KOPT-K1 (cell line): ENCODE measurements around the gene JTB.

Source experiments
- H3K27ac ChIP-seq: fragments of 200-600 bp; sonication (generic); 2 replicates; pipeline ENCODE4 v1.5.1; 2016; ENCODE audit warnings: antibody characterized with exemption, mild to moderate bottlenecking, low read depth, low read length; ENCODE audit not compliant: poor library complexity, severe bottlenecking
- H3K36me3 ChIP-seq: fragments of 200-600 bp; sonication (generic); 2 replicates; pipeline ENCODE4 v1.5.1; 2017; ENCODE audit warnings: antibody characterized with exemption, mild to moderate bottlenecking, low read length, moderate library complexity; ENCODE audit not compliant: insufficient read depth
- H3K9me3 ChIP-seq: fragments of 200-600 bp; sonication (generic); 2 replicates; pipeline ENCODE4 v1.5.1; 2017; ENCODE audit warnings: antibody characterized with exemption, low read length, mild to moderate bottlenecking; ENCODE audit not compliant: insufficient read depth, poor library complexity, severe bottlenecking

The JTB gene

DNA sequence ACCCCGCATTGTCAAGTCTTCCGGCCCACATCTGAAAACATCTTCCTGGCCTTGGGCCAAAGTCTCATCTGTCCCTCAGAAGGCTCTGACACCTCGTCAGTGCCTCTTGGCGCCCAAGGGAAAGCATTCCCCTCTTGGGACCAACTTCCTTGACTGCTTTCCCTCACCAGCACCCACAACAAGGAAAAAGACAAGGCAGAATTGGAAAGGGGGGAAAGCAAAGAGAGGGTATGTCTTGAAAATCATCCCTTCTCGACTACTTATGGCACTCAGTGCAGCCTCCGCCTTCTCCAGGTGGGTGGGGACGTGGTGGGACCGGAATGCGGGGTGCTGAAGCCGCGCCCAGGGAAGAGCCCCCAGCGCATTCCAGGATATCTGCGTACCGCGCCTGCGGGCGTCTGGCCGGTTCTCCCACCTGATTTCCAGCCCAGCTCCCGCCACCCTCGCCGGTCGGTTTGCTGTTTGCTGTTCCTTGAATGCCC, 13.6 kb downstream of the JTB start:
- Histone ChIP-seq H3K36me3 (peaks cover 17% of the 10 kb centered on the region; the same call in 1 of the 2 replicates), H3K9me3 (no peaks in the 10 kb centered on the region), H3K27ac (peak overlapping the region; percentile 79)

DNA sequence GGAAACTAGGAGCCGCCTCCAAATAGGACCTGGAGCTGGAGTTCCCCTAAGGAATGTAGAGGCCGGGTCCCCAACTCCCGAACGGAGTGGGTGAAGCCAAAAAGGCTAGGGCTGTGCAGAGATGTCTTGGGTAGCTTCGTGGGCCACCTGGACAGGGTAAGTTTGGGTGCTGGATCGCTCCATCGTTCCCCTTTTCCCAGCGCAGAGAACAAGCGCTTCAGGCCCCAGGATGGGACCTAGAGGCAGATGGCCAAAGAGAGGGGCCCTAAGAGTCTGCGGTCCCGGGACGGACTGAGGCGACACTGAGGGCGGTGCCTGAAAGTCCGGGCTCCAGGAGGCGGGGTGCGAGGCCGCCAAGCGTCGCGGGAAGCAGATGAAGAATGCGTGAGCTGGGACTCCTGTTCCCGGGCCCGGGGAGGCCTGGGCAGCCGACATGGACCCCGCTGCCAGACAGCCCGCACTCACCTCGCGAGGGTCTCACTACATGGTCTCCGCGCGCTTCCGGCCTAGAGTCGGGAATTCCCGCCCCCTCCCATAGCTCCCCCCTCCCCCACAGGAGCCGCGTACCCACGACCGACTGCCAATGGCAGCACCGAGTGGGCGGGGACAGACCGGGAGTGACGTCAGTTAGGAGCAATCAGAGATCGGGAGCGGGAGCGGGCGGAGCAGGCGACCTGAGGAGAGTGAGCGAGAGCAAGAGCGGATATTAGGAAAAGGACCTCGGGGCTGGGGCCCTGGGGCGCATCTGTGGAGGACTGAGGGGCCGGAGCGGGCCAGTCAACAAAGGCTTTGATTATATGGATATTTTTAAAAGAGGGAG, 14.2 kb downstream of the JTB start, which contains the start of gene SLC39A1:
Gene SLC39A1, minus strand, starts transcription at position 508 of the 820 bp plus-strand sequence. CDS start 822 bp downstream, outside the sequence.
- H3K9me3 ChIP-seq, result no peaks in the 10 kb centered on the region
- peaks cover 17% of the 10 kb centered on the region; the same call in 1 of the 2 replicates for H3K36me3 ChIP-seq
- H3K27ac ChIP-seq, result peak within 1 kb of the TSS; percentile 79

DNA sequence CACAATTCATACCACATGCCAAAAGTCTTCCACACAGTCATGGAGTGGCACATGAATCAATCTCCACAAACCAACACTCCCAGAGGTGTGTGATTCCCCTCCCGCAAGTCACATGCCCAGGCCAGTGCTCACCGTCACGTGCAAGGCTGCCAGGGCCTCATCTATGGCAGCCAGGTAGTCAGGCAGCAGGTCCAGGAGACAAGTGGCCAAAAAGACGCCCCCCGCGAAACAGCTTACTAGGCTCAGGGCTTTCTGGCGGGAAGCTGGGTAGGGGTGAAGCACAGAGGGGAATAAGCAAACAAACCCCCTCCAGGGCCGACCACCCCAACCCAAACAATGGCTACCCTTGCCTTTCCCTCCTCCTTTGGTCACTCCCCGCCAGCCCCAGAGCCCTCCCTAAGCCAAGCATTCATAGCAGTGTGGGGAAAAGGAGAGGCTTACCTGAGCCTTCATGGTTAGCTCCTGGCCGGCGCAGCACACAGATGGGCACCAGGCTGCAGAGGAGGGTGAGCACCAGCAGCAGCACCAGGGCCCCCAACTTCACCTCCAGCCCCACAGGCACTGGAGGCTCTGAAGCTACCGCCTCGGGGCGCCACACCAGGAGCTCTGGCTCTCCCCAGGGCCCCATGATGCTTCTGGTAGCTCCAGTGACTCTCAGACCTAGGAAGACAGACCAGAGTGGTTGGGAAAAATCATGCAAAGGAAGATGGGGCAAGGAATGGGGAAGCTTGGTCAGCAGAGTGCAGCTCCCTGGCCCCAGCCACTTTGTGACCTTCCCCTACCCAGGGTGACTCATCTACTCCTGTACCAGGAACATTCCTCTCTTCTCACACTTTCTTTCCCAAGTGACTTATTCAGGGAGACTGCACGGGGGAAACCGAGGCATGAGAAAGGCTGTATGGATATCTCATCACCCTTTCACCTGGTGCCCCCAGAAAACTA, 15.1 kb downstream of the JTB start:
- H3K36me3 ChIP-seq, result peaks cover 17% of the 10 kb centered on the region; the same call in 1 of the 2 replicates
- H3K27ac ChIP-seq, result peak overlapping the region; percentile 79
- H3K9me3 ChIP-seq, result no peaks in the 10 kb centered on the region

DNA sequence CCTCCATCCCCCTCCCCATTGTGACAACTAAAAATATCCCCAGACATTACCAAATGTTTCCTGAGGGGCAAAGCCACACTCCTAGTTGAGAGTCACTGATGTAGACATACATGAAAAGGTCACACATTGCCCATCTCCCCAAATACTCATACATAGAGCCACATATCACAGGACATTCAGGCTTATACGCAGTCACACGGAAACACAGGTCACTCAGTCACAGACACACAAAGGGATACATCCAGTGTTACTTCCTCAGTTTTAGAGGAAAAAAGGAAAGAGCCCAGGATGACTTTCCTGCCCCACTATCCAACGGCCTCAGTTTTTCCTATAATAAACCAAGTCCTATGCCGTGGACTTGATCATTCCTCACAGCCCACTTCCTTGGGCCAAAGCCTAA, 16.1 kb downstream of the JTB start:
- H3K27ac ChIP-seq, result no peak overlapping the region
- no peaks in the 10 kb centered on the region for H3K9me3 ChIP-seq
- peaks cover 17% of the 10 kb centered on the region; the same call in 1 of the 2 replicates for H3K36me3 ChIP-seq

DNA sequence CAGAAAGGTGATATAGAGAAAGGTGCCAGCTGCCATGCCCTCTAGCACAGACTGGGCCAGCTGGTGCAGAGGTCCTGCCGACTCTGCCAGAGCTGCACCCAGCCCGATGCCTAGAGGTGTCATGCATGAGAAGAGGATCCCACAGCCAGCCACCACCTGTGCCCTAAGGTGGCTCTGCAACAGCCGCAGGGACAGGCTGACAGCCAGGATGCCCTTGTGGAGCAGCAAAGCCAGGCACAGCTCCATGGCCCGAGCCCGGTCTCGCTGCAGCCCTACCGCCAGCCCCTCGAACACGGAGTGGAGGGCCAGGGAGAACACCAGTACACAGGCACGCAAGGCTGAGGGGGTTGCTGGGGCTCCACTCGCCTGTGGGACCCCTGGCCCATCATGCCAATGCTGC, 17.3 kb downstream of the JTB start:
- Histone ChIP-seq H3K9me3 (no peaks in the 10 kb centered on the region), H3K36me3 (peaks cover 17% of the 10 kb centered on the region; the same call in 1 of the 2 replicates), H3K27ac (no peak overlapping the region)

DNA sequence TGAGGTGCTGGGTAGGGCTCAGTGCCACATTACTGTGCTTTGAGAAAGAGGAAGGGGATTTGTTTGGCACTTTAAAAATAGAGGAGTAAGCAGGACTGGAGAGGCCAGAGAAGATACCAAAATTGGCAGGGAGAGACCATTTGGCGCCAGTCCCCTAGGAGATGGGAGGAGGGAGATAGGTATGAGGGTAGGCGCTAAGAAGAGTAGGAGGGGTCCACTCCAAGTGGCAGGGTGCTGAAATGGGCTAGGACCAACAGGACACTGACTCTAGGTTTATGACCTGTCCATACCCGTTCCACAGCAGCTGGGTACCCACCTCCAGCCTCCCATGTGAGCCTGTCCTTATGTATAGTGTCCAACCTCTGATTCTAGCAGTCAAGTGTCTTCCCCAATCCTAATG, 18.0 kb downstream of the JTB start:
- H3K27ac ChIP-seq, result no peak overlapping the region
- peaks cover 23% of the 10 kb centered on the region; the same call in 1 of the 2 replicates for H3K36me3 ChIP-seq
- H3K9me3 ChIP-seq, result no peaks in the 10 kb centered on the region

DNA sequence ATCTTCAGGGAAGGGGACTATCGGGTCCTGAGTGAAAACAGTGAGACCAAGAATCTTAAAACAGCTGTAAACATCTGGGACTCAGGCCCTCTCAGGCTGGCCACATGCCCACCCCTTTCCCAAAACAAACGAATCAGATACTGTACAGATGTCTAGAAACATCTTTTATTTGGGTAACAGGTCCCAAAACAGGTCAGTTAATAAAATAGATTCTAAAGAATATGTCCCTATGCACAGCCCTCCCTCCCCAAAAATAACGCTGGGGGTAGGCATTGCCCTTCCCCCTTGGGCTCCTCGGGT, 18.6 kb downstream of the JTB start:
- Histone ChIP-seq H3K9me3 (no peaks in the 10 kb centered on the region), H3K27ac (no peak overlapping the region)

DNA sequence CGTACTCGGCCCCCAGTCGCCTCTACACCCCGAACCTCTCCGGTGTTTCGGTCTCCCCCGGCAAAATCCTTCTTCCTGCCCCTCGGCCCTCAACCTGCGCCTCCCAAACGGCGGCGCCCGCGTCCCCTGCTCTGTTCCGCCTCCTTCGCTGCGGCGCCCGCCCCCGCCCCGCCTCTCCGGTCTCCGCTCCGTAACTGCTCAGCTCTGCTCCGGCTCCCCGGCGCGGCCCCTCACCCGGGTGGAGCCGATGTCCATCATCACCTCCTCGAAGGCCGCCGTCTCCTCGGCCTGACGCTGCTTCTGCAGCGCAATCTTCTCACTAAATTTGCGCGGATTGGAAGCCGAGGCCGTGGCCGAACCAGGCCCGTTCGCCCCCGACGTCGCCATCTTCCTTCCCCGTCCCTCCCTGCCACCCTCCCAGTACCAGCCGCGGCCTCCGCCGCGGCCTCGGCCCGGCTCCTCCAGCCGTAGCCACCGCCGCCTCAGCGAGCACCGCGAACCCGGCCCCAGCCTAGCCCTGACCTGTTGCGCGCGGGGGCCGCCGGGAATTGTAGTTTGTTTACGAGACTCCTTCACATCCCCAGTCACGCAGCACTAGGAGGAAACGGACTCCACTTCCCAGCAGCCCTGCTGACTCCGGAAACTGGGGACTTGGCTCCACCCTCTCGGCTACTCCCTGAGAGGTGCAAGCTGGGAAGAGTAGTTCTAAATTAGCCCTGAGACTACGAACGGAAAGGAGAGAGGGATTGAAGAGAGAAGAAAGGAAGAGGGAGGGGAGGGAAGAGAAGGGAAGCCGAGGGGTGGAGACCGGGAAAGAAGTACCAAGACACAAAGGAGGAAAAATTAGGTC, 19.1 kb downstream of the JTB start, which contains the start of gene CRTC2:
Gene CRTC2, minus strand, starts transcription at position 502 of the 850 bp plus-strand sequence. Its CDS starts 115 bp downstream, at position 387.
- peaks cover 34% of the 10 kb centered on the region for H3K36me3 ChIP-seq
- H3K9me3 ChIP-seq, result no peaks in the 10 kb centered on the region
- peak within 1 kb of the TSS; percentile 86 for H3K27ac ChIP-seq

More for the DNA sequence above, 18.6 kb downstream of the JTB start:
- peaks cover 28% of the 10 kb centered on the region for H3K36me3 ChIP-seq

DNA sequence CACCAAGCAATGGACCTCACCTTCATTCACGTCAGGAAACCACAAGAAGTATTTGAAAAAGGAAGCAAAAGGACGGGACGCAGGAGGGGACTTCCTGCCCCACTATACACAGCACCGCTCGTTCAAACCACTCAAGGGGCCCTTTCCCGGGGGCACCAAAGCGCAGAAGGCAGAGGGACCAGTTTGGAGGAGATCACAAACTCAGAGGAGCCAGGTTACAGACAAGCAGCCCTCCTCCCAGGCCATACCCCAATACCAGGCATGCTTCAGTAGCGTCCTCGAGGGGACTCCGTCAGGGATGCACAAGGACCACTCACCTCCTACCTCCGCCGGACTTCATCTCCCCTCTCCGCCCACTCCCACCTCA, 19.7 kb downstream of the JTB start:
- peak overlapping the region; percentile 86 for H3K27ac ChIP-seq
- H3K36me3 ChIP-seq, result peaks cover 38% of the 10 kb centered on the region
- H3K9me3 ChIP-seq, result no peaks in the 10 kb centered on the region

DNA sequence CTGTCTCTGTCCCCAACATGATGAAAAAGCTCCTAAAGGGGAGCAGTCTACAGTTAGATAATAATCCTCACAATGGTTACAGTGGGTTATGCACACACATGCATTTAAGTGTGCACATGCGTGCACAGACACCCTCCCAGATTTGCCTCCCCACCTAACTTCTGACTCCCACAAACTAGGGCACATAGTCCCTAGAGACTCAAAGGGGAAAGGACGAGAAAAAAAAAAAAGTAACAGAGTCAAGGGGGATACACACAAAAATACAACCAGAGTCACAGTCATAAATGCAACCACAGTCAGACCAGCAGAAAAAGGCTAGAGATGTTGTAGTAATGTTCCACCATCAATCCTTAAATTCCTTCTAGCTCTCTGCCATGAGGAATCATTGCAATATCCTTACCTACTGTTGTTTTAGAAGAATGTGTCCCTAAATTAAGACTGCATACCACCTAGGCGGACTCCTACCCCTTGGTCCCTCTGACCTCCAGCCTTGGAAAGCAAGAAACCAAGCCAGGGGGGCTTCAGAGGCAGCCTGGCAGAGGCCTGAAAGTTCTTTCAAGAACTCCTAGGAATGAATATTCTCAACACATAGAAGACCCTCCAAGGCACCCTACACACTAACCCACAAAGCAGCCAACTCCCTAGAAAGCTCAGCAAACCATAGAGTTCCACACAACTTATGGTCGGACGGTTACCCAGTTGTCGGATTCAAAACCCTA, 20.3 kb downstream of the JTB start:
- H3K36me3 ChIP-seq, result peaks cover 44% of the 10 kb centered on the region
- peak overlapping the region; percentile 86 for H3K27ac ChIP-seq
- H3K9me3 ChIP-seq, result no peaks in the 10 kb centered on the region

DNA sequence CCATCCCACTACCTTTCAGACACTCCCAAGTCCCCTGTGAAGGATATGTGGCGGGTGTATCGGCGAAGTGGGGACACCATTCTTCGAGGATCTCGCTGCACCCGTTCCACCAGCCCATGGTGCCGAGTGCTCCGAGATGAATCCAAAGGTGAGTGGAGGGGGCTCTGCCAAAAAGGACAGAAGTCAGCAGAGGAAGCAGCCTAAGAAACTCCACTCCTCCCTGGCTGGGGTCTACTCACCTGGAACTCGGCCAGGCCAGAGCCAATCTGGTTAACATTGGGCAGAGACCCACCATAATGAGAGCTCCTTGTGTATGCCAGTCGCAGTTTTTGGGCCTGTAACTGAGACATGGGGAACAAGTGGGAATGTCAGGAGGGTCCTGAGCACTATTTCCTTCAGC, 22.6 kb downstream of the JTB start:
- H3K36me3 ChIP-seq, result peaks cover 57% of the 10 kb centered on the region

DNA sequence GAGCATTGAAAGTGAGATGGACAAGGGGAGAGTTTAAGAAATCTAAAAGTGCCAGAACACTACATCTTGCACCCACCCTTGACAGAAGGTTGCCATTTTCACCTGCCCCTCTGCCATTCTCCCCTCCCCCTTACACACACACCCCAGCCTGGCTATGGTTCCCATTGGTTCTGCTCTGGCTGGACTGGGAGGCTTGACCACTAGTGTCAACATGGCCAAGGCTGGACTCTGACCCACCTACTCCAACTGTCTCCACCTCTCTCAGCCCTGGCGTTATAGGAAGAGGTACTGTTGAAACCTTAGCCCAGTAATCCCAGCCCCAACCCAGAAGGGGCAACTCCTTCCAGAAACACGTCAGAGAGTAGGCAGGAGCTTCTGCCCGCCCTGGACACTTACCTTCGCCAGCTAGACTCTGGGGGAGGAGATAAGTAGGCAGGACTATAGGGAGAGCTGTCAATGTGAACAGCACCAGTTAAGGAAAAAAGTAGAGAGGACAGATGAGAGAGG, 23.6 kb downstream of the JTB start:
- Histone ChIP-seq H3K9me3 (no peaks in the 10 kb centered on the region), H3K27ac (no peak overlapping the region), H3K36me3 (peaks cover 59% of the 10 kb centered on the region)

More for the DNA sequence above, 22.6 kb downstream of the JTB start:
- Histone ChIP-seq H3K27ac (no peak overlapping the region), H3K9me3 (no peaks in the 10 kb centered on the region)

DNA sequence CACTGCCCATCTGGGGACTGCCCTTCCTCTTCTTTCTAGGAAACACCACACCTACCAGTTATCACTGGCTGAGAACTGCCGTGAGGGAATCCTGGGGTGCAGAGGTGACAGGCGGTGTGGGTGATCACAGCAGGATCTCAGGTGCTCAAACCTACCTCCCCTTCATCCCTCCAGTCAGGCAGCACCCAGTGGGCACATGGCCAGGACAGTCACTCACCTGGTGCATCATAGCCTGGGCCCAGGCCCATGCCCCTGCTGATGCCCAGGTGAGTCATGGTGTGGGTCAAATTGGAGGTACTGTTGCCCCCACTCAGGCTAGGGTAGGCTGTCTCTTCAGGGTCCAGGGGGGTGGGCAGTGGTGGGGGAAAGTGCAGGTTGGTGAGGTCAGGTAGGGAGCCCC, 25.7 kb downstream of the JTB start:
- Histone ChIP-seq H3K9me3 (no peaks in the 10 kb centered on the region), H3K36me3 (peaks cover 73% of the 10 kb centered on the region), H3K27ac (no peak overlapping the region)

DNA sequence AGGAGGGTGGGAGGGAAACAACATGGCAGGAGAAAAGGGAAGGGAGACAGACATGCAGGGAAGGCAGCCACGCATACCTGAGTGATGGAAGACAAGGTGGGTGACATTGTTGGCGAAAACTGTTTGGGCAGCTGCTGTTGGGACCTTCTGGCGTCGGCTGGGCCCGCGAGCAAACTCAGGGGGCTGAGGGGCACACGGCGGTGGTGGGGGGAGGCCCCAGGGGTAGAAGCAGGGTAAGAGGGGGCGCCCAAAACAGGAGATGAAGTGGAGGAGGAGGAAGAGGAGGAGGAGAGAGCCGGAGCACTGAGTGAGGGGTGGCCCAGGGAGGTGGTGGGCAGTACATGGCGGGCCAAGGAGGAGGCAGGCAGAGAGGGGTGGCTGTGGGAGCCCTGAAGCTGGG, 26.3 kb downstream of the JTB start:
- H3K27ac ChIP-seq, result no peak overlapping the region
- H3K36me3 ChIP-seq, result peaks cover 73% of the 10 kb centered on the region
- H3K9me3 ChIP-seq, result no peaks in the 10 kb centered on the region
